NT2/D1 (cell line): ENCODE data around the gene MITF.

Experiments used
- SUZ12 ChIP-seq: IDR thresholded peaks from 2 replicates; pipeline ENCODE4 v1.6.1; 2011; ENCODE audit not compliant: insufficient read length, insufficient read depth; ENCODE audit errors: extremely low read depth
- YY1 ChIP-seq: IDR thresholded peaks from 2 replicates; pipeline ENCODE4 v1.6.1; 2011; ENCODE audit not compliant: insufficient read length, insufficient read depth
- ZNF274 ChIP-seq: IDR thresholded peaks from 2 replicates; pipeline ENCODE4 v1.6.1; 2011; ENCODE audit warnings: mild to moderate bottlenecking, low read depth, low read length

DNA sequence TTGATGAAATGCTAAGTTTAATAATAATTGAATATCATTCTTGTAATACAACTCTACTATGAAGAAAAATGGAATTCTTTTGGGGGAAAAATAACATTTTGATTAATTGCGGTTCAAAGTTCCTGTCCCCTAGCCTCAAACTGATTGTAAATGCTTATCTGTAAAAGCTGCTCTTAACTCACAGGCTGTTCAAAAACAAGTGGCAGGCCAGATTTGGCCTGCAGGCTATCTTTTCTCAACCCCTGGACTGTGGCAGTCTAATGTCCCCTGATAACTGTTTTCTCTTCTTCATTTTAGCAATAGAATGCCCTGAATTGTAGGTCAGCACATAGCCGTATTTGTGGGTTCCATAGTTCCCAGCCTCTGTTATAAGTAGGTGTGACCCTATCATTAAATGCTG is 236.8 kb downstream of the MITF start:
- no peak for TF ChIP-seq ZNF274
- TF ChIP-seq SUZ12, result no peak
- TF ChIP-seq YY1, result no peak
